ENCODE results near the gene TCF12. TPM values are rescaled to one million over a fixed set of nuclear protein-coding genes. Genes with fewer than 3 reads are reported as not detected.

The TCF12 gene
- total and polyA plus RNA-seq, 2 of the 8 experiments (the other 6 are each of a cell fraction or from before 2014, with no cell fraction given) = 85.8 to 101 TPM

DNA sequence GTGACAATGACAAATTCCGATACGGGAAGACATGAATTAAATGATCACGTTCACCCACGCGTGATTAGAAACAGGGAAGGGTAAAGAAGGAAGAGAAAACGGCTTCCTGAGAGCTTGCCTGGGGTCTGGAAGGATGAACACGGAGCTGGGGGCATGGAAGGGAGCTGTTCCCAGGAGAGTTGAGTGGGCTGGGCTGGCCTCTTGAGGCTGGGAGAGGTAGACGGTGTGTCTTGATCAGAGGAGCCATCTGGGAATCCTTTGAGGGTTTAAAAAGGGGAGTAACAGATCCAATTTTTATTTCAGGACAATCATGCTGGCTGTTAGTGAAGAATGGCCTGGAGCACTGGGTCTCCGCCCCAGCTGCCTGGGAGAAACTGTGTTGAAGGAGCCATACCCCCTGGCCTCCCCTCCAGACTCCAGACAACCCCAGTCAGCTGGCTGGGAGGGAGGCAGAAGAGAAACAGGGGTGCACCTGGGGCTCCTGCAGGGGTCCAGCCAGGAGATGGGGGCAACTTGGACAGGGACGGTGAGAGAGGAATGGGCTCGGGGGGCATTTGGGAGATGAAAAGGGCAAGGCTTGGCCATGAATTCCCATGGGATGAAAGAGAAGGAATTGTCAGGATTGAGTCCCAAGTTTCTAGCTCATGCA is 404.3 kb downstream of the TCF12 start:
- Histone ChIP-seq H3K27ac (ENCODE audit: low read depth, low read length) (no peak overlapping the region), H3K79me1 (ENCODE audit: low read depth, low read length) (no peaks in the 10 kb centered on the region), H3K4me3 (ENCODE audit: extremely low read depth in 1 of 4, insufficient read depth in 2 of 4, low read depth in 3 of 4, low read length in 4 of 4) (no peak overlapping the region), H2BK12ac (ENCODE audit: low read depth, low read length) (no peak overlapping the region), H3K9ac (replicated peaks in 1 of 4; ENCODE audit: extremely low read depth in 1 of 4, low read depth in 3 of 4, low read length in 3 of 4) (no peak overlapping the region), H3K4ac (replicated peaks; ENCODE audit: insufficient read length, low read depth, low read length) (no peak overlapping the region), H3K56ac (replicated peaks; ENCODE audit: insufficient read length, low read depth, low read length) (no peak overlapping the region), H4K8ac (ENCODE audit: extremely low read depth, insufficient read depth, low read length) (no peak overlapping the region), H2BK5ac (ENCODE audit: low read depth, low read length) (no peak overlapping the region), H3K4me1 (replicated peaks in 1 of 4; ENCODE audit: control insufficient read depth in 3 of 4, insufficient read depth in 4 of 4, low read length in 3 of 4) (peaks cover 2 to 13% (median 5%) of the 10 kb centered on the region in 4 experiments; a peak in 6 of 7 replicates), H3K79me2 (ENCODE audit: control insufficient read depth in 1 of 2, insufficient read depth in 2 of 2, low read length in 2 of 2) (no peaks in the 10 kb centered on the region), H2AFZ (ENCODE audit: low read length) (no peak overlapping the region), H4K20me1 (replicated peaks in 1 of 2; ENCODE audit: control insufficient read depth in 1 of 2, insufficient read depth in 2 of 2, low read length in 2 of 2) (peaks cover 0 to 2% of the 10 kb centered on the region in 2 experiments), H3K36me3 (ENCODE audit: control insufficient read depth in 2 of 4, insufficient read depth in 4 of 4, low read length in 3 of 4) (no peaks in the 10 kb centered on the region), H3K4me2 (ENCODE audit: insufficient read depth in 1 of 2, low read depth in 2 of 2, low read length in 2 of 2) (no peak overlapping the region), H2BK15ac (ENCODE audit: low read length) (0 out of 2 replicates have a peak overlapping the region, but pooled peaks have one; percentile 1), H3K18ac (ENCODE audit: extremely low read depth, low read length) (no peak overlapping the region), H4K5ac (ENCODE audit: insufficient read length, low read depth, low read length) (no peak overlapping the region), H3K9me3 (ENCODE audit: insufficient read depth in 2 of 2, low read depth in 1 of 2, low read length in 1 of 2) (no peaks in the 10 kb centered on the region), H3K23ac (ENCODE audit: insufficient read length) (no peak overlapping the region), H3K14ac (ENCODE audit: insufficient read length) (no peak overlapping the region), H2BK120ac (replicated peaks; ENCODE audit: low read depth, low read length) (no peak overlapping the region), H3K27me3 (replicated peaks in 1 of 4; ENCODE audit: control insufficient read depth in 3 of 4, extremely low read depth in 1 of 4, insufficient read depth in 3 of 4, low read length in 3 of 4) (no peaks in the 10 kb centered on the region), H2AK5ac (ENCODE audit: low read depth, low read length) (no peak overlapping the region), H4K91ac (replicated peaks; ENCODE audit: insufficient read length, low read length) (no peak overlapping the region), H2BK20ac (ENCODE audit: low read length) (no peak overlapping the region), H3K23me2 (ENCODE audit: low read depth, low read length) (no peaks in the 10 kb centered on the region)
- 90% methylated on average over 11 of the region's 11 CpGs; no CpG with 5 or more reads in 1 of the 2 experiments for WGBS, 2 experiments (ENCODE audit: extremely low coverage in 1 of 2, insufficient coverage in 1 of 2, insufficient read length in 1 of 2, insufficient replicate concordance in 2 of 2, low coverage in 1 of 2, low lambda C conversion rate in 2 of 2, missing lambda C conversion rate in 1 of 2)
- CTCF ChIA-PET (ENCODE audit: partially characterized antibody) = interaction anchor here (1.1 to 2.9 kb wide), 6 partner anchors 12 to 833 kb away, joined by 3 to 13 read pairs (median 3); no protein-coding TSS in a partner anchor
- TF ChIP-seq BACH1 (IDR thresholded peaks at IDR 0.05; ENCODE audit: low read length) (no peak), RAD21 (IDR thresholded peaks at IDR 0.05 in 1 of 2, conservative IDR thresholded peaks at IDR 0.05 in 1 of 2; ENCODE audit: low read depth in 2 of 2, low read length in 2 of 2) (0 out of 4 replicates have a peak, but pooled peaks of 1 of the 2 experiments have one; percentile 6)
- DNase-seq (ENCODE audit: low read depth in 1 of 2, low spot score in 2 of 2) (no peak), FAIRE-seq (no peak)
- POLR2A ChIA-PET (ENCODE audit: partially characterized antibody) = interaction anchor here (1.0 kb wide), 2 partner anchors 12 to 16 kb away, joined by 4 read pairs; no protein-coding TSS in a partner anchor
